HepG2 (cell line): ENCODE data around the gene PAIP2. TPM values are rescaled to one million over a fixed set of nuclear protein-coding genes. Genes with fewer than 3 reads are reported as not detected.
A peak's percentile ranks its signal among the peaks of the same experiment; 100 is the strongest.

Source experiments
- CREB1 ChIP-seq, 2 experiments: fragments of 450-650 bp in 1 of 2; IDR thresholded peaks; 2 replicates each; pipeline ENCODE4 v1.6.1; 2016 to 2017; ENCODE audit warnings: control low read depth in 1 of 2, mild to moderate bottlenecking in 1 of 2, missing compliant biosample characterization in 1 of 2, missing genetic modification characterization in 1 of 2
- GATA4 ChIP-seq: sonication (generic); IDR thresholded peaks from 2 replicates; pipeline ENCODE4 v1.6.1; 2016; ENCODE audit warnings: antibody characterized with exemption, low read depth, borderline replicate concordance
- HMG20B ChIP-seq: conservative IDR thresholded peaks from 2 replicates; pipeline ENCODE4 v1.6.1; 2016; ENCODE audit warnings: missing genetic modification reagents, missing compliant biosample characterization
- HNRNPL ChIP-seq: fragments of 200-400 bp; formaldehyde crosslinking; IDR thresholded peaks from 2 replicates; pipeline ENCODE4 v1.6.1; 2017; ENCODE audit warnings: mild to moderate bottlenecking, low read depth, low read length
- JUNB ChIP-seq: sonication (generic); formaldehyde crosslinking; IDR thresholded peaks from 2 replicates; pipeline ENCODE4 v1.8.0; 2022; ENCODE audit warnings: missing genetic modification reagents, mild to moderate bottlenecking, borderline replicate concordance
- MATR3 ChIP-seq: sonication (generic); formaldehyde crosslinking; IDR thresholded peaks from 2 replicates; pipeline ENCODE4 v1.4.0; 2020; ENCODE audit warnings: missing genetic modification reagents
- MED1 ChIP-seq: sonication (generic); formaldehyde crosslinking; IDR thresholded peaks from 2 replicates; pipeline ENCODE4 v1.4.0; 2020; ENCODE audit warnings: missing genetic modification reagents
- MYNN ChIP-seq: sonication (generic); formaldehyde crosslinking; IDR thresholded peaks from 2 replicates; pipeline ENCODE4 v1.4.0; 2020; ENCODE audit warnings: mild to moderate bottlenecking, low read depth, missing genetic modification reagents
- NCOA1 ChIP-seq: sonication (generic); formaldehyde crosslinking; IDR thresholded peaks from 2 replicates; pipeline ENCODE4 v1.9.0; 2021; ENCODE audit warnings: missing genetic modification reagents
- PHB2 ChIP-seq: fragments of 450-650 bp; IDR thresholded peaks from 2 replicates; pipeline ENCODE4 v1.6.1; 2018; ENCODE audit not compliant: partially characterized antibody
- RBM39 ChIP-seq: fragments of 200-400 bp; formaldehyde crosslinking; IDR thresholded peaks from one replicate; pipeline ENCODE4 v1.6.1; 2018; ENCODE audit warnings: antibody characterized with exemption, mild to moderate bottlenecking, low read depth, low read length; ENCODE audit not compliant: poor library complexity, severe bottlenecking
- SATB2 ChIP-seq: sonication (generic); formaldehyde crosslinking; IDR thresholded peaks from 2 replicates; pipeline ENCODE4 v1.5.0; 2020; ENCODE audit warnings: missing genetic modification reagents
- SKIL ChIP-seq: sonication (generic); formaldehyde crosslinking; IDR thresholded peaks from 2 replicates; pipeline ENCODE4 v1.8.0; 2022; ENCODE audit warnings: missing genetic modification reagents, mild to moderate bottlenecking, moderate library complexity, borderline replicate concordance
- TCF12 ChIP-seq, 2 experiments: fragments of 450-650 bp in 1 of 2; sonication (generic) in 1 of 2; formaldehyde crosslinking in 1 of 2; IDR thresholded peaks; 2 replicates each; pipeline versions ENCODE4 v1.6.1 to v1.8.0; 2017 to 2022; ENCODE audit warnings: antibody characterized with exemption in 1 of 2, mild to moderate bottlenecking in 1 of 2, missing genetic modification reagents in 1 of 2, moderate library complexity in 1 of 2
- ZFP90 ChIP-seq: sonication (generic); formaldehyde crosslinking; IDR thresholded peaks from 2 replicates; pipeline ENCODE4 v1.8.0; 2022; ENCODE audit warnings: missing genetic modification reagents, mild to moderate bottlenecking, inconsistent platforms, borderline replicate concordance
- ZNF430 ChIP-seq: sonication (generic); formaldehyde crosslinking; IDR thresholded peaks from 2 replicates; pipeline ENCODE4 v1.9.0; 2021; ENCODE audit warnings: mild to moderate bottlenecking, missing genetic modification reagents
- ZNF598 ChIP-seq: sonication (generic); formaldehyde crosslinking; IDR thresholded peaks from 2 replicates; pipeline ENCODE4 v1.5.1; 2020; ENCODE audit warnings: mild to moderate bottlenecking, missing genetic modification reagents, borderline replicate concordance
- ZNF747 ChIP-seq: sonication (generic); formaldehyde crosslinking; IDR thresholded peaks from 2 replicates; pipeline ENCODE4 v1.8.1; 2023; ENCODE audit warnings: missing genetic modification reagents, mild to moderate bottlenecking, borderline replicate concordance
- ZNF784 ChIP-seq: sonication (generic); formaldehyde crosslinking; IDR thresholded peaks from 2 replicates; pipeline ENCODE4 v1.5.1; 2020; ENCODE audit warnings: missing genetic modification reagents, mild to moderate bottlenecking, borderline replicate concordance
- ZNF839 ChIP-seq: sonication (generic); formaldehyde crosslinking; IDR thresholded peaks from 2 replicates; pipeline ENCODE4 v1.4.0; 2020; ENCODE audit warnings: missing genetic modification reagents, mild to moderate bottlenecking, borderline replicate concordance
- polyA plus RNA-seq, 8 experiments: library from polyadenylated mRNA; depleted of rRNA in 3 of 8; stranded (reverse) in 7 of 8; unstranded in 1 of 8; fragments of >200 nt; fragmentation: Illumina TruSeq in 4 of 8; extraction: Trizol in 4 of 8; gene quantifications; 2 replicates each; pipeline versions ENCODE4 v1.2.1 to v1.2.3, GENCODE V29; 2011 to 2016; ENCODE audit warnings: low read depth in 4 of 8, missing spikeins in 1 of 8, mixed read lengths in 1 of 8; ENCODE audit not compliant: insufficient read depth in 1 of 8
- total RNA-seq, 5 experiments: library from RNA; depleted of rRNA; stranded (reverse); fragments of >200 nt; fragmentation: Illumina TruSeq; extraction: Trizol; gene quantifications; 2 replicates each; pipeline ENCODE4 v1.2.3, GENCODE V29; 2016; ENCODE audit warnings: low read depth in 1 of 5
- TF ChIP-seq, protein P1 (sequence below): sonication (generic); formaldehyde crosslinking; IDR thresholded peaks from 2 replicates; pipeline ENCODE4 v1.4.0; 2020; ENCODE audit warnings: missing genetic modification reagents, borderline replicate concordance

PAIP2 gene
- total and polyA plus RNA-seq, 2 of the 13 experiments (the other 11 are each of a cell fraction or from before 2014, with no cell fraction given): 61.5 to 76.3 TPM

- TF ChIP-seq SKIL (CRISPR knock-in tag) (no peak), ZFP90 (CRISPR knock-in tag) (peak; percentile 86), MED1 (CRISPR knock-in tag) (0 out of 2 replicates have a peak, but pooled peaks have one; percentile 18), ZNF747 (peak; percentile 17; the same call in 1 of the 2 replicates), HMG20B (CRISPR knock-in tag) (no peak), HNRNPL (no peak), MYNN (CRISPR knock-in tag) (no peak), ZNF598 (CRISPR knock-in tag) (0 out of 2 replicates have a peak, but pooled peaks have one; percentile 30), ZNF430 (CRISPR knock-in tag) (no peak), TCF12 (IDR thresholded peaks at IDR 0.05) (no peak), TCF12 (CRISPR knock-in tag; IDR thresholded peaks at IDR 0.05) (no peak), PHB2 (no peak), MATR3 (CRISPR knock-in tag) (no peak), ZNF784 (CRISPR knock-in tag) (peak; percentile 37; the same call in 1 of the 2 replicates), SATB2 (CRISPR knock-in tag) (no peak), RBM39 (peak; percentile 44), GATA4 (no peak), ZNF839 (CRISPR knock-in tag) (peak; percentile 70; the same call in 1 of the 2 replicates), JUNB (no peak), CREB1 (IDR thresholded peaks at IDR 0.05) (no peak; the same call in none of the 2 replicates), CREB1 (CRISPR knock-in tag; IDR thresholded peaks at IDR 0.05) (peak; percentile 85), NCOA1 (CRISPR knock-in tag) (no peak)
- TF ChIP-seq, protein P1, sequence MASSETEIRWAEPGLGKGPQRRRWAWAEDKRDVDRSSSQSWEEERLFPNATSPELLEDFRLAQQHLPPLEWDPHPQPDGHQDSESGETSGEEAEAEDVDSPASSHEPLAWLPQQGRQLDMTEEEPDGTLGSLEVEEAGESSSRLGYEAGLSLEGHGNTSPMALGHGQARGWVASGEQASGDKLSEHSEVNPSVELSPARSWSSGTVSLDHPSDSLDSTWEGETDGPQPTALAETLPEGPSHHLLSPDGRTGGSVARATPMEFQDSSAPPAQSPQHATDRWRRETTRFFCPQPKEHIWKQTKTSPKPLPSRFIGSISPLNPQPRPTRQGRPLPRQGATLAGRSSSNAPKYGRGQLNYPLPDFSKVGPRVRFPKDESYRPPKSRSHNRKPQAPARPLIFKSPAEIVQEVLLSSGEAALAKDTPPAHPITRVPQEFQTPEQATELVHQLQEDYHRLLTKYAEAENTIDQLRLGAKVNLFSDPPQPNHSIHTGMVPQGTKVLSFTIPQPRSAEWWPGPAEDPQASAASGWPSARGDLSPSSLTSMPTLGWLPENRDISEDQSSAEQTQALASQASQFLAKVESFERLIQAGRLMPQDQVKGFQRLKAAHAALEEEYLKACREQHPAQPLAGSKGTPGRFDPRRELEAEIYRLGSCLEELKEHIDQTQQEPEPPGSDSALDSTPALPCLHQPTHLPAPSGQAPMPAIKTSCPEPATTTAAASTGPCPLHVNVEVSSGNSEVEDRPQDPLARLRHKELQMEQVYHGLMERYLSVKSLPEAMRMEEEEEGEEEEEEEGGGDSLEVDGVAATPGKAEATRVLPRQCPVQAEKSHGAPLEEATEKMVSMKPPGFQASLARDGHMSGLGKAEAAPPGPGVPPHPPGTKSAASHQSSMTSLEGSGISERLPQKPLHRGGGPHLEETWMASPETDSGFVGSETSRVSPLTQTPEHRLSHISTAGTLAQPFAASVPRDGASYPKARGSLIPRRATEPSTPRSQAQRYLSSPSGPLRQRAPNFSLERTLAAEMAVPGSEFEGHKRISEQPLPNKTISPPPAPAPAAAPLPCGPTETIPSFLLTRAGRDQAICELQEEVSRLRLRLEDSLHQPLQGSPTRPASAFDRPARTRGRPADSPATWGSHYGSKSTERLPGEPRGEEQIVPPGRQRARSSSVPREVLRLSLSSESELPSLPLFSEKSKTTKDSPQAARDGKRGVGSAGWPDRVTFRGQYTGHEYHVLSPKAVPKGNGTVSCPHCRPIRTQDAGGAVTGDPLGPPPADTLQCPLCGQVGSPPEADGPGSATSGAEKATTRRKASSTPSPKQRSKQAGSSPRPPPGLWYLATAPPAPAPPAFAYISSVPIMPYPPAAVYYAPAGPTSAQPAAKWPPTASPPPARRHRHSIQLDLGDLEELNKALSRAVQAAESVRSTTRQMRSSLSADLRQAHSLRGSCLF (CRISPR knock-in tag): no peak
Measured at GRCh38 chr5:139403787-139404483, 62.3 kb downstream of the PAIP2 start, which contains the start of gene SPATA24 (continued).
